BE2C (cell line): ENCODE data around the gene SLC39A8.

Experiments
- DNase-seq: peaks from one replicate; pipeline ENCODE4 v3.0.0-alpha.2; 2020
- H3K27me3 ChIP-seq: fragments of 250-450 bp; sonication (Bioruptor Pico); 2 replicates; pipeline ENCODE4 v1.5.1; 2020; ENCODE audit warnings: mild to moderate bottlenecking
- H3K36me3 ChIP-seq: fragments of 250-450 bp; sonication (Bioruptor Pico); 2 replicates; pipeline ENCODE4 v1.5.1; 2020; ENCODE audit warnings: mild to moderate bottlenecking
- H3K4me1 ChIP-seq: fragments of 250-450 bp; sonication (Bioruptor Pico); 2 replicates; pipeline ENCODE4 v1.5.1; 2020
- H3K4me3 ChIP-seq: 2 replicates; pipeline ENCODE4 v1.5.1; 2011; ENCODE audit warnings: low read depth, low read length
- H3K9me3 ChIP-seq: fragments of 250-450 bp; sonication (Bioruptor Pico); 2 replicates; pipeline ENCODE4 v1.5.1; 2020
- CTCF ChIP-seq: IDR thresholded peaks from 2 replicates; pipeline ENCODE4 v1.5.1; 2012; ENCODE audit warnings: mild to moderate bottlenecking, low read depth, low read length

SLC39A8 gene

GRCh38 chr4:102305666-102306065 is 39.6 kb downstream of the SLC39A8 start:
- no peak for TF ChIP-seq CTCF
- H3K9me3 ChIP-seq, result no peaks in the 10 kb centered on the region
- no peak for DNase-seq
- no peaks in the 10 kb centered on the region for H3K27me3 ChIP-seq
- H3K36me3 ChIP-seq, result no peaks in the 10 kb centered on the region
- H3K4me3 ChIP-seq, result no peak overlapping the region
- no peaks in the 10 kb centered on the region for H3K4me1 ChIP-seq

- Histone ChIP-seq H3K4me1 (no peaks in the 10 kb centered on the region), H3K36me3 (no peaks in the 10 kb centered on the region), H3K9me3 (no peaks in the 10 kb centered on the region), H3K27me3 (no peaks in the 10 kb centered on the region), H3K4me3 (no peak overlapping the region)
- TF ChIP-seq CTCF, result no peak
- DNase-seq, result no peak
Measured at GRCh38 chr4:102302762-102303161, 42.5 kb downstream of the SLC39A8 start.

GRCh38 chr4:102301167-102301566 is 44.1 kb downstream of the SLC39A8 start:
- Histone ChIP-seq H3K9me3 (no peaks in the 10 kb centered on the region), H3K27me3 (no peaks in the 10 kb centered on the region), H3K4me3 (no peak overlapping the region), H3K4me1 (no peaks in the 10 kb centered on the region), H3K36me3 (no peaks in the 10 kb centered on the region)
- no peak for DNase-seq
- no peak for TF ChIP-seq CTCF

- Histone ChIP-seq H3K27me3 (no peaks in the 10 kb centered on the region), H3K9me3 (no peaks in the 10 kb centered on the region), H3K4me1 (no peaks in the 10 kb centered on the region), H3K36me3 (no peaks in the 10 kb centered on the region), H3K4me3 (no peak overlapping the region)
- peak; percentile 38 for DNase-seq
- TF ChIP-seq CTCF, result peak; percentile 88
Measured at GRCh38 chr4:102299354-102300107, 45.8 kb downstream of the SLC39A8 start.

GRCh38 chr4:102298716-102299115 is 46.6 kb downstream of the SLC39A8 start:
- Histone ChIP-seq H3K36me3 (no peaks in the 10 kb centered on the region), H3K4me3 (no peak overlapping the region), H3K9me3 (no peaks in the 10 kb centered on the region), H3K4me1 (no peaks in the 10 kb centered on the region), H3K27me3 (no peaks in the 10 kb centered on the region)
- TF ChIP-seq CTCF, result no peak
- DNase-seq, result no peak

GRCh38 chr4:102295153-102295862 is 50.0 kb downstream of the SLC39A8 start:
- H3K27me3 ChIP-seq, result no peaks in the 10 kb centered on the region
- H3K36me3 ChIP-seq, result no peaks in the 10 kb centered on the region
- no peak for TF ChIP-seq CTCF
- H3K4me1 ChIP-seq, result no peaks in the 10 kb centered on the region
- DNase-seq, result no peak
- no peaks in the 10 kb centered on the region for H3K9me3 ChIP-seq
- H3K4me3 ChIP-seq, result no peak overlapping the region
